K562 (cell line): ENCODE results near the gene TRMT1. TPM values are rescaled to one million over a fixed set of nuclear protein-coding genes. Genes with fewer than 3 reads are reported as not detected.

Experiments used
- AFF1 ChIP-seq, 2 experiments: fragments of 450-650 bp; IDR thresholded peaks; 2 replicates each; pipeline ENCODE4 v1.6.1; 2018; ENCODE audit warnings: mild to moderate bottlenecking in 2 of 2, low read depth in 1 of 2; ENCODE audit not compliant: partially characterized antibody in 2 of 2
- ARID2 ChIP-seq: fragments of 450-650 bp; IDR thresholded peaks from 2 replicates; pipeline ENCODE4 v1.6.1; 2017; ENCODE audit warnings: antibody characterized with exemption, mild to moderate bottlenecking
- BACH1 ChIP-seq: fragments of 200-800 bp; sonication (Bioruptor generic); IDR thresholded peaks from 2 replicates; pipeline ENCODE4 v1.6.1; 2016; ENCODE audit warnings: missing genetic modification characterization, missing compliant biosample characterization
- BMI1 ChIP-seq: fragments of 150-350 bp; IDR thresholded peaks from 2 replicates; pipeline ENCODE4 v1.6.1; 2014; ENCODE audit warnings: low read length
- CSDE1 ChIP-seq, 2 experiments: fragments of 450-650 bp; IDR thresholded peaks; 2 replicates each; pipeline ENCODE4 v1.6.1; 2016; ENCODE audit warnings: mild to moderate bottlenecking in 1 of 2
- DIDO1 ChIP-seq: fragments of 450-650 bp; IDR thresholded peaks from 2 replicates; pipeline ENCODE4 v1.6.1; 2016; ENCODE audit warnings: low read depth, missing biosample characterization, missing genetic modification characterization
- ETV5 ChIP-seq: sonication (generic); formaldehyde crosslinking; IDR thresholded peaks from 2 replicates; pipeline ENCODE4 v1.4.0; 2020; ENCODE audit warnings: low read depth, mild to moderate bottlenecking, missing genetic modification reagents
- FIP1L1 ChIP-seq: fragments of 200-400 bp; formaldehyde crosslinking; IDR thresholded peaks from 2 replicates; pipeline ENCODE4 v1.6.1; 2018; ENCODE audit warnings: mild to moderate bottlenecking, low read depth, low read length; ENCODE audit not compliant: poor library complexity, severe bottlenecking
- GABPA ChIP-seq: fragments of 200-800 bp; sonication (Bioruptor generic); conservative IDR thresholded peaks from 2 replicates; pipeline ENCODE4 v1.6.1; 2016; ENCODE audit warnings: low read depth, missing genetic modification characterization, missing compliant biosample characterization
- KDM1A ChIP-seq, 2 experiments: fragments of 450-650 bp; IDR thresholded peaks; 2 replicates each; pipeline ENCODE4 v1.6.1; 2016; ENCODE audit warnings: mild to moderate bottlenecking in 2 of 2
- KLF1 ChIP-seq: fragments of 450-650 bp; IDR thresholded peaks from 2 replicates; pipeline ENCODE4 v1.6.1; 2016; ENCODE audit warnings: missing genetic modification characterization, missing compliant biosample characterization
- PCBP2 ChIP-seq: fragments of 200-400 bp; formaldehyde crosslinking; IDR thresholded peaks from 2 replicates; pipeline ENCODE4 v1.6.1; 2018; ENCODE audit warnings: low read length, low read depth, mild to moderate bottlenecking, moderate library complexity; ENCODE audit not compliant: poor library complexity, severe bottlenecking
- SMAD4 ChIP-seq: fragments of 250-450 bp; sonication (Bioruptor Pico); conservative IDR thresholded peaks from 2 replicates; pipeline ENCODE4 v1.8.0; 2021; ENCODE audit warnings: inconsistent platforms, mild to moderate bottlenecking, moderate library complexity
- SMARCE1 ChIP-seq: fragments of 450-650 bp; IDR thresholded peaks from 2 replicates; pipeline ENCODE4 v1.7.1; 2016; ENCODE audit warnings: mild to moderate bottlenecking
- SRSF1 ChIP-seq: fragments of 200-400 bp; formaldehyde crosslinking; IDR thresholded peaks from 2 replicates; pipeline ENCODE4 v1.6.1; 2017; ENCODE audit warnings: mild to moderate bottlenecking, low read depth, low read length, moderate library complexity
- TFE3 ChIP-seq: fragments of 450-650 bp; formaldehyde crosslinking; IDR thresholded peaks from 2 replicates; pipeline ENCODE4 v1.4.0; 2020; ENCODE audit warnings: mild to moderate bottlenecking, mixed read lengths
- WHSC1 ChIP-seq: IDR thresholded peaks from one replicate; pipeline ENCODE4 v1.6.1; 2012; ENCODE audit warnings: low read length, control low read depth, inconsistent platforms
- ZBTB26 ChIP-seq: fragments of 450-650 bp; formaldehyde crosslinking; IDR thresholded peaks from 2 replicates; pipeline ENCODE4 v1.4.0; 2022; ENCODE audit warnings: missing genetic modification characterization
- ZNF140 ChIP-seq: fragments of 250-450 bp; sonication (Bioruptor Pico); IDR thresholded peaks from 2 replicates; pipeline ENCODE4 v1.8.0; 2021; ENCODE audit warnings: moderate library complexity, mild to moderate bottlenecking, inconsistent platforms
- ZNF146 ChIP-seq: IDR thresholded peaks from one replicate; pipeline ENCODE4 v1.6.1; 2018; ENCODE audit warnings: missing compliant biosample characterization; ENCODE audit not compliant: unreplicated experiment
- ZNF395 ChIP-seq: fragments of 200-800 bp; sonication (Bioruptor generic); IDR thresholded peaks from 2 replicates; pipeline ENCODE4 v1.6.1; 2017; ENCODE audit warnings: missing genetic modification characterization, missing compliant biosample characterization
- ZNF551 ChIP-seq: fragments of 250-450 bp; sonication (Bioruptor Pico); IDR thresholded peaks from 2 replicates; pipeline ENCODE4 v1.5.0; 2021; ENCODE audit warnings: mild to moderate bottlenecking, moderate library complexity
- polyA plus RNA-seq, 8 experiments: library from polyadenylated mRNA; depleted of rRNA in 4 of 8; stranded (reverse) in 5 of 8; unstranded in 3 of 8; fragments of >200 nt; fragmentation: Nextera tagmentation in 2 of 8; fragmentation: Illumina TruSeq in 1 of 8; extraction: Ambion mirVana in 2 of 8; extraction: Trizol in 1 of 8; gene quantifications; 2 replicates each; pipeline versions ENCODE4 v1.2.1 to v1.2.3, GENCODE V29; 2011 to 2014; ENCODE audit warnings: inconsistent platforms in 1 of 8, missing spikeins in 1 of 8
- total RNA-seq, 7 experiments: library from RNA; depleted of rRNA in 6 of 7; stranded (reverse); fragments of >200 nt in 6 of 7; fragmentation: Illumina TruSeq in 2 of 7; extraction: Trizol in 2 of 7; gene quantifications; 2 replicates each; pipeline versions ENCODE4 v1.2.1 to v1.2.3, GENCODE V29; 2011 to 2021; ENCODE audit warnings: low replicate concordance in 1 of 7

The TRMT1 gene
- total and polyA plus RNA-seq, 9 of the 15 experiments (the other 6 are each of a cell fraction or from before 2014, with no cell fraction given) = 5.8 to 158 (median 54.3) TPM

GRCh38 chr19:13154241-13154778 lies 37.8 kb upstream of the TRMT1 start (continued):
- peak; percentile 75 to 76 for TF ChIP-seq AFF1 (IDR thresholded peaks at IDR 0.05; ENCODE audit: low read depth in 1 of 2, partially characterized antibody in 2 of 2)
- TF ChIP-seq GABPA (tag) = peak; percentile 69
- 0 out of 2 replicates have a peak, but pooled peaks have one; percentile 41 for TF ChIP-seq SMAD4 (CRISPR knock-in tag)
- TF ChIP-seq KLF1 (tag) = no peak
- TF ChIP-seq ETV5 (CRISPR knock-in tag) = peak; percentile 70; the same call in 1 of the 2 replicates
- TF ChIP-seq KDM1A (IDR thresholded peaks at IDR 0.05) = no peak
- TF ChIP-seq BACH1 (tag) = no peak
- no peak for TF ChIP-seq ZBTB26 (CRISPR knock-in tag)
- no peak for TF ChIP-seq ARID2
- no peak for TF ChIP-seq FIP1L1
- no peak for TF ChIP-seq BMI1
- no peak for TF ChIP-seq ZNF551 (CRISPR knock-in tag)
- TF ChIP-seq SMARCE1 = peak; percentile 44; the same call in 1 of the 2 replicates
- no peak for TF ChIP-seq WHSC1
- TF ChIP-seq ZNF395 (CRISPR knock-in tag) = no peak
- TF ChIP-seq ZNF140 = no peak
- TF ChIP-seq SRSF1 = 0 out of 2 replicates have a peak, but pooled peaks have one; percentile 14
- TF ChIP-seq PCBP2 = no peak
- no peak for TF ChIP-seq DIDO1 (tag)
- TF ChIP-seq TFE3 = no peak
- no peak for TF ChIP-seq CSDE1 (IDR thresholded peaks at IDR 0.05)
- TF ChIP-seq ZNF146 (CRISPR knock-in tag) = no peak
